Gastroesophageal sphincter (tissue), 4 donors: ENCODE data around the gene SLC50A1. TPM values are rescaled to one million over a fixed set of nuclear protein-coding genes. Genes with fewer than 3 reads are reported as not detected.

Source experiments
- ATAC-seq: fragments of 150-250 bp; one replicate; pipeline ENCODE4 v1.9.1; 2016; ENCODE audit warnings: mild to moderate bottlenecking, moderate library complexity
- H3K27ac ChIP-seq, 4 donors: fragments of 200-600 bp; sonication (generic) in 3 of 4; 1 replicate in 3 of 4; 2 replicates in 1 of 4; pipeline ENCODE4 v1.5.1; 2016 to 2019
- H3K27me3 ChIP-seq: fragments of 200-600 bp; sonication (generic); one replicate; pipeline ENCODE4 v1.5.1; 2019
- H3K36me3 ChIP-seq, 2 donors: fragments of 200-600 bp; sonication (generic); one replicate each; pipeline ENCODE4 v1.5.1; 2019; ENCODE audit warnings: control low read depth in 1 of 2
- H3K4me1 ChIP-seq, 3 donors: fragments of 200-600 bp; sonication (generic); 1 replicate in 2 of 3; 2 replicates in 1 of 3; pipeline ENCODE4 v1.5.1; 2016 to 2019; ENCODE audit warnings: control low read depth in 2 of 3
- H3K4me3 ChIP-seq, 2 donors: fragments of 200-600 bp; sonication (generic); one replicate each; pipeline ENCODE4 v1.5.1; 2019; ENCODE audit warnings: mild to moderate bottlenecking in 1 of 2, moderate library complexity in 1 of 2
- H3K9me3 ChIP-seq, 3 donors: fragments of 200-600 bp; sonication (generic); one replicate each; pipeline ENCODE4 v1.5.1; 2017 to 2019; ENCODE audit warnings: control low read depth in 2 of 3
- EP300 ChIP-seq: sonication (generic); formaldehyde crosslinking; IDR thresholded peaks from one replicate; pipeline ENCODE4 v1.6.1; 2017; ENCODE audit warnings: antibody characterized with exemption, mild to moderate bottlenecking
- POLR2A ChIP-seq, 2 donors: fragments of 450-650 bp; IDR thresholded peaks; one replicate each; pipeline ENCODE4 v1.6.1; 2017; ENCODE audit warnings: antibody characterized with exemption in 2 of 2, mild to moderate bottlenecking in 2 of 2, moderate library complexity in 1 of 2
- POLR2AphosphoS5 ChIP-seq: sonication (generic); formaldehyde crosslinking; IDR thresholded peaks from one replicate; pipeline ENCODE4 v1.6.1; 2017; ENCODE audit warnings: antibody characterized with exemption
- WGBS, 2 donors: methylation state at CpG; one replicate each; pipeline ENCODE4 v1.1.5; 2018; ENCODE audit warnings: low coverage in 1 of 2; 5-methylcytosine and 5-hydroxymethylcytosine counted together
- total RNA-seq, 4 donors: library from RNA; depleted of rRNA; stranded (reverse); fragments of >200 nt; gene quantifications; one replicate each; pipeline ENCODE4 v1.1.0, GENCODE V29; 2016
- TF ChIP-seq, protein P1 (sequence below), 4 experiments: fragments of 200-600 bp in 2 of 4; fragments of 450-650 bp in 2 of 4; sonication (generic) in 1 of 4; IDR thresholded peaks; one replicate each; pipeline ENCODE4 v1.5.1; 2017 to 2019; ENCODE audit warnings: antibody characterized with exemption in 4 of 4, mild to moderate bottlenecking in 2 of 4, moderate library complexity in 2 of 4

SLC50A1 gene
- total RNA-seq, 4 donors from 2014 or later, result 12.5 to 16.8 (median 13.9) TPM

DNA sequence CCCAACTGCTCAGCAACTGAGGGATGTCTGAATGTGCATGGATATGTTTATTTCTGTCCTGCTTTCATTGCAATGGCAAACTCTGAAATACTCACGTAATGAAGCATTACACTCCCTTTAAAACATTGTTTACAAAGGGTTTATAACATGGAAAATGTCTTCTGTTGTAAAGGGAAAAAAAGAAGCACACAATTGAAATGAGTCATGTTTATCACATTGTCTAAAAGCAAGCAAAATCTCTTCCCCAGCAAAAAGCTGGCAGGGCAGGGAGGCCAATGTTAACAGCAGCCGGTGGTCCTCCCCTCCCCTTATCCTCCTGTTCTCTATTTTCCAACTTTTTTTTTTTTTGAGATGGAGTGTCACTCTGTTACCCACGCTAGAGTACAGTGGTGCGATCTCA is 11.9 kb upstream of the SLC50A1 start:
- TF ChIP-seq POLR2A (IDR thresholded peaks at IDR 0.05), result no peak
- TF ChIP-seq POLR2AphosphoS5, result no peak
- TF ChIP-seq, protein P1, sequence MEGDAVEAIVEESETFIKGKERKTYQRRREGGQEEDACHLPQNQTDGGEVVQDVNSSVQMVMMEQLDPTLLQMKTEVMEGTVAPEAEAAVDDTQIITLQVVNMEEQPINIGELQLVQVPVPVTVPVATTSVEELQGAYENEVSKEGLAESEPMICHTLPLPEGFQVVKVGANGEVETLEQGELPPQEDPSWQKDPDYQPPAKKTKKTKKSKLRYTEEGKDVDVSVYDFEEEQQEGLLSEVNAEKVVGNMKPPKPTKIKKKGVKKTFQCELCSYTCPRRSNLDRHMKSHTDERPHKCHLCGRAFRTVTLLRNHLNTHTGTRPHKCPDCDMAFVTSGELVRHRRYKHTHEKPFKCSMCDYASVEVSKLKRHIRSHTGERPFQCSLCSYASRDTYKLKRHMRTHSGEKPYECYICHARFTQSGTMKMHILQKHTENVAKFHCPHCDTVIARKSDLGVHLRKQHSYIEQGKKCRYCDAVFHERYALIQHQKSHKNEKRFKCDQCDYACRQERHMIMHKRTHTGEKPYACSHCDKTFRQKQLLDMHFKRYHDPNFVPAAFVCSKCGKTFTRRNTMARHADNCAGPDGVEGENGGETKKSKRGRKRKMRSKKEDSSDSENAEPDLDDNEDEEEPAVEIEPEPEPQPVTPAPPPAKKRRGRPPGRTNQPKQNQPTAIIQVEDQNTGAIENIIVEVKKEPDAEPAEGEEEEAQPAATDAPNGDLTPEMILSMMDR (IDR thresholded peaks at IDR 0.05), result no peak
- TF ChIP-seq EP300, result no peak
- no peak for ATAC-seq
- Histone ChIP-seq H3K36me3 (no peaks in the 10 kb centered on the region), H3K4me1 (peaks cover 0 to 34% (median 23%) of the 10 kb centered on the region in 3 donors), H3K27ac (no peak overlapping the region), H3K4me3 (no peak overlapping the region), H3K27me3 (no peaks in the 10 kb centered on the region), H3K9me3 (no peaks in the 10 kb centered on the region)
- WGBS, 2 donors, result 42 to 53% methylated on average over 4 of the region's 4 CpGs

DNA sequence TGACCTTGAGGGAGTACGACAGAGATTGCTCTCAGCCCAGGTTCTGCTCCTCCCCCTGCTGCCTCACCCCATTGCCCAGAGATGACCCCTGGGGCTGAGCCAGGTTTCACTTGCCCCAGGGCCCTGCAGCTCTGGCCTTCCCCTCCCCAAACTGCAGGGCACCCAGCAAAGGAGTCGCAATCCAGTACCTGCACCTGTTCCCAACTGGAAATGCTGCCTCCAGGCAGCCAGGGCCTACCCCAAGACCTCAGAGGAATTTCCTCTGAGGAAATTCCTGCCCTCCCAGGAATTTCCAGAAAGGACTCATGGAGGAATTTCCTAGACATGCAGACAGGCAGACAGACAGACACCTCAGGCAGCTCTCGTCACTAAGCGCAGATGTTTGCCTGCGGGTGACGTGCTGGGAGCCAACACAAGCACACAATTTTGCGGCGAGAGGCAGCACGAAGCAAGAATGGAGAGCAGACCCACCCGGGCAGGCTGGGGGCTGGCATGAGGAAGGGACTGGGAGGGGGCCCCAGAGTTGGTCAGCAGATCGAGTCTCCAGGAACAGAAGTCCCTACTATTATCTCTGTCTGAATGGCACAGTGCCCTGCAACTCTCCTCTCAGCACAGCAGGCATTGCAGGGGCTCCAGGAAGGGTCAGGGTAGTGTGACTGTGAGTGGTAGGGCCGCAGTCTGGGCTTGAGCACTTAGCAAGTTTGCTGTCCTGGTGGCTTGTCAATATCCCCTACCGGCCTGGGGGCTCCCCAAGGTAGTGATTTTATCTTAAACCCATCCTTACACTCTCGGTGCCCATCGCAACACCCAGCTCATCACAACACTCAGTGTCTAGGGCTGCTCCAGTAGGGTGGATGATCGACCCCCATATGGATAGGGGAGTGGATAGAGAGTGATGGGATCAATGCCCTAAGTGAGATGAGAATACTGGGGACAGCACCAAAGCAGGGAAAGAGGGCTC is 10.9 kb upstream of the SLC50A1 start:
- Histone ChIP-seq H3K27me3 (no peaks in the 10 kb centered on the region), H3K27ac (peak overlapping the region in 3 of 4 donors; percentile 84 to 99 (median 91)), H3K4me3 (no peak overlapping the region), H3K9me3 (no peaks in the 10 kb centered on the region), H3K4me1 (peaks cover 0 to 44% (median 27%) of the 10 kb centered on the region in 3 donors), H3K36me3 (no peaks in the 10 kb centered on the region)
- TF ChIP-seq POLR2A (IDR thresholded peaks at IDR 0.05) (no peak), EP300 (no peak), POLR2AphosphoS5 (no peak)
- TF ChIP-seq, protein P1 (IDR thresholded peaks at IDR 0.05), result no peak
- no peak for ATAC-seq
- 60 to 87% methylated on average over 3 to 7 of the region's 16 CpGs for WGBS, 2 donors

DNA sequence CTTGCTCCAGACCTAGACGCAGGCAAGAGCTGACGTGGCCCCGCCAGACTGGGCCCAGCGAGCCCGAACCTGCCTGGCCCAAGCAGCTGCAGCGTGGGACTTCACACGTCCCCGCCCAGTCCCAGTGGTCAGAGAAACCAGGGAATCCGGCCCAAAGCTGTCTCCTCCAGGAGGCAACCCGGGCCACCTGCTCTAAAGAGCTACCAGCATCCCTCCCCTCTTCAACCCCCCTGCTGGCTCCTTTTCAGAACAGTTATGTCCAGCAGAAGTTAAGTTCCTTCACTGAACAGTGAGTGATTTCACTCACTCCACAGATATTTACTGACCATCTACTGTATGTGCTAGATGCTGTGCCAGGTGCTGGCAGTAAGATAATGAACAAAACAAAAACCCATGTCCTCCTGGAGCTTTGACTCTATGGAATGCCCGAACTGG is 10.1 kb upstream of the SLC50A1 start:
- Histone ChIP-seq H3K4me3 (no peak overlapping the region), H3K36me3 (no peaks in the 10 kb centered on the region), H3K9me3 (no peaks in the 10 kb centered on the region), H3K4me1 (peaks cover 0 to 51% (median 30%) of the 10 kb centered on the region in 3 donors), H3K27ac (peak overlapping the region in 3 of 4 donors; percentile 84 to 99 (median 91)), H3K27me3 (no peaks in the 10 kb centered on the region)
- TF ChIP-seq EP300 (no peak), POLR2A (IDR thresholded peaks at IDR 0.05) (no peak), POLR2AphosphoS5 (no peak)
- TF ChIP-seq, protein P1 (IDR thresholded peaks at IDR 0.05), result no peak
- ATAC-seq, result no peak
- WGBS, 2 donors, result 20% methylated on average over 1 of the region's 11 CpGs; no CpG with 5 or more reads in 1 of the 2 donors

- ATAC-seq, result peak; percentile 64
- H3K27ac ChIP-seq, result peak overlapping the region in 3 of 4 donors; percentile 84 to 99 (median 91)
- TF ChIP-seq EP300 (no peak), POLR2AphosphoS5 (no peak), POLR2A (IDR thresholded peaks at IDR 0.05) (no peak)
- TF ChIP-seq, protein P1 (IDR thresholded peaks at IDR 0.05), result no peak
- peaks cover 0 to 57% (median 30%) of the 10 kb centered on the region in 3 donors for H3K4me1 ChIP-seq
- H3K36me3 ChIP-seq, result no peaks in the 10 kb centered on the region
- peak overlapping the region in 1 of 2 donors; percentile 83 for H3K4me3 ChIP-seq
- 20 to 45% methylated on average over 3 to 8 of the region's 53 CpGs for WGBS, 2 donors
- H3K27me3 ChIP-seq, result no peaks in the 10 kb centered on the region
- H3K9me3 ChIP-seq, result no peaks in the 10 kb centered on the region
These were observed 9.6 kb upstream of the SLC50A1 start for GRCh38 chr1:155125946-155126555.
